HEK293T (cell line): ENCODE results near the gene SH3D19.

Experiments used
- L3MBTL2 ChIP-seq: fragments of 450-650 bp; conservative IDR thresholded peaks from 2 replicates; pipeline ENCODE4 v1.6.1; 2016; ENCODE audit warnings: mild to moderate bottlenecking
- SP1 ChIP-seq: fragments of 450-650 bp; IDR thresholded peaks from 2 replicates; pipeline ENCODE4 v1.6.1; 2017
- ZNF384 ChIP-seq: fragments of 450-650 bp; IDR thresholded peaks from 2 replicates; pipeline ENCODE4 v1.6.1; 2016

DNA sequence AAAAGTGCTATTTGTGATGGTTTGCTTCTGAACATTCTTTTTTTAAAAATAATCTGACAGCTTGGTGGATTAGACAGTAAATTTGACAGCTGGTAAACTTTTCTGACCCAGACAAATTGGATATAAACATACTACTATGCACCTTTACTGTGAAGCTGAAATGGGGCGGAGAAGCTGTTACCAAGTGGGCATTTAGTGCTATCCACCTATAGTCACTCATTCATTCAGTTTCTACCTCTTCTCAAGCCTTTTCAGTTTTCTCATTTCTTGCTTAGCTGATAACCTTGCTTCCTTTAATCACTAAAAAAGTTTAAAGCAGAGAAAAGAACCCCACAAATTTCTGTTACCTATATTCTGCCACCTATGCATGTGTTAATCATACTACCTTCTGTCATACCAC lies 220.8 kb downstream of the SH3D19 start:
- no peak for TF ChIP-seq L3MBTL2
- TF ChIP-seq SP1: no peak
- no peak for TF ChIP-seq ZNF384
